Sigmoid colon (tissue), 7 donors: ENCODE measurements around the gene EMD. TPM values are rescaled to one million over a fixed set of nuclear protein-coding genes. Genes with fewer than 3 reads are reported as not detected.
A peak's percentile ranks its signal among the peaks of the same experiment; 100 is the strongest.

Experiments
- DNase-seq: peaks from one replicate; pipeline ENCODE4 v3.0.0-alpha.2; 2019
- H3K27ac ChIP-seq, 4 donors: fragments of 200-600 bp; sonication (generic); one replicate each; pipeline ENCODE4 v1.5.1; 2016 to 2019; ENCODE audit warnings: mild to moderate bottlenecking in 1 of 4
- H3K27me3 ChIP-seq, 3 donors: fragments of 200-600 bp; sonication (generic); one replicate each; pipeline ENCODE4 v1.5.1; 2019; ENCODE audit warnings: mild to moderate bottlenecking in 1 of 3
- H3K36me3 ChIP-seq, 4 donors: fragments of 200-600 bp; sonication (generic); one replicate each; pipeline ENCODE4 v1.5.1; 2016 to 2019
- H3K4me1 ChIP-seq, 4 donors: fragments of 200-600 bp; sonication (generic); one replicate each; pipeline ENCODE4 v1.5.1; 2017 to 2019
- H3K4me3 ChIP-seq, 4 donors: fragments of 200-600 bp; sonication (generic); one replicate each; pipeline ENCODE4 v1.5.1; 2017 to 2019; ENCODE audit warnings: mild to moderate bottlenecking in 2 of 4, moderate library complexity in 1 of 4
- H3K9me3 ChIP-seq, 4 donors: fragments of 200-600 bp in 3 of 4; sonication (generic) in 3 of 4; one replicate each; pipeline versions ENCODE4 v1.5.1 to v1.6.1; 2013 to 2019
- EP300 ChIP-seq, 4 donors: sonication (generic); formaldehyde crosslinking; IDR thresholded peaks; one replicate each; pipeline ENCODE4 v1.6.1; 2017; ENCODE audit warnings: antibody characterized with exemption in 4 of 4
- POLR2A ChIP-seq, 2 donors: fragments of 450-650 bp; IDR thresholded peaks; one replicate each; pipeline ENCODE4 v1.6.1; 2016; ENCODE audit warnings: antibody characterized with exemption in 2 of 2, mild to moderate bottlenecking in 2 of 2, moderate library complexity in 2 of 2
- POLR2AphosphoS5 ChIP-seq, 4 donors: sonication (generic); formaldehyde crosslinking; IDR thresholded peaks; one replicate each; pipeline ENCODE4 v1.6.1; 2017; ENCODE audit warnings: antibody characterized with exemption in 4 of 4
- WGBS, 2 donors: extraction: QIAGEN DNeasy Blood & Tissue Kit; methylation state at CpG; one replicate each; pipeline ENCODE4 v1.1.7; 2013; 5-methylcytosine and 5-hydroxymethylcytosine counted together
- intact Hi-C: fragments of 100-400 bp; cut with DNase I; formaldehyde crosslinking; loops from one replicate; pipeline ENCODE4 v1.15.1; 2023
- polyA plus RNA-seq, 3 donors: library from polyadenylated mRNA; stranded (reverse); fragments of 200-250 nt; gene quantifications; one replicate each; pipeline ENCODE4 v1.2.3, GENCODE V29; 2013
- total RNA-seq, 4 donors: library from RNA; depleted of rRNA; stranded (reverse); fragments of >200 nt; gene quantifications; one replicate each; pipeline ENCODE4 v1.1.0, GENCODE V29; 2016
- TF ChIP-seq, protein P1 (sequence below), 4 experiments: fragments of 450-650 bp in 3 of 4; fragments of 200-600 bp in 1 of 4; IDR thresholded peaks; one replicate each; pipeline ENCODE4 v1.5.1; 2016 to 2019; ENCODE audit warnings: antibody characterized with exemption in 4 of 4, mild to moderate bottlenecking in 3 of 4, moderate library complexity in 2 of 4
- donor health status: healthy with polysubstance abuse.
- donor health status: Bipolar disorder and iron deficiency.
- donor health status: healthy.

The EMD gene
- total and polyA plus RNA-seq, 7 donors = 40.7 to 87.9 (median 46.0) TPM

DNA sequence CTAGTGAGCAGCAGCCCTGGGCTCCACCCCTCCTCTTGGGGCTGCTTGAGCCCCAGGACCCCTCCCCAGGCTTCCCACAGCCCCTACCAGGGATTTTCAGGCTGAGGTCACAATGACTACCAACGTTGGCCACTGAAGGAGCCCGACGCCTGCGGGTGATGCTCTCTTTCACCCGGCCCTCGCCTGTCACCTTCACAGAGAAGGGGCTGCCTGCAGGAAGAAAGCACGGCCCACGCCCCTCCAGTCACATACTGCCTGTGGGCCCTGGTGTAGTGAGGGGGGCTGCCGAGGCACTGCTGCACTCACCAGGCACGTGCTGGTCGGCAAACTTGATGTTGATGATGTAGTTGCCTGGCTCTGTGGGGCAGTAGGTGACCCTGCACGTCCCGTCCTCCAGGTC, 26.6 kb upstream of the EMD start:
- peaks cover 57 to 90% (median 70%) of the 10 kb centered on the region in 4 donors for H3K36me3 ChIP-seq
- H3K27ac ChIP-seq = peak overlapping the region; percentile 67 to 99 (median 98)
- no peak overlapping the region for H3K4me3 ChIP-seq
- H3K4me1 ChIP-seq = peaks cover 0 to 8% (median 3%) of the 10 kb centered on the region in 4 donors
- no peaks in the 10 kb centered on the region for H3K27me3 ChIP-seq
- TF ChIP-seq POLR2AphosphoS5 (IDR thresholded peaks at IDR 0.05) = peak in 1 of 4 donors; percentile 3
- no peak for TF ChIP-seq EP300 (IDR thresholded peaks at IDR 0.05)
- no peak for TF ChIP-seq POLR2A (IDR thresholded peaks at IDR 0.05)
- WGBS, 2 donors = 90 to 92% methylated on average over 13 of the region's 13 CpGs
- DNase-seq = no peak
- intact Hi-C loops = no loop called here
- no peaks in the 10 kb centered on the region for H3K9me3 ChIP-seq

DNA sequence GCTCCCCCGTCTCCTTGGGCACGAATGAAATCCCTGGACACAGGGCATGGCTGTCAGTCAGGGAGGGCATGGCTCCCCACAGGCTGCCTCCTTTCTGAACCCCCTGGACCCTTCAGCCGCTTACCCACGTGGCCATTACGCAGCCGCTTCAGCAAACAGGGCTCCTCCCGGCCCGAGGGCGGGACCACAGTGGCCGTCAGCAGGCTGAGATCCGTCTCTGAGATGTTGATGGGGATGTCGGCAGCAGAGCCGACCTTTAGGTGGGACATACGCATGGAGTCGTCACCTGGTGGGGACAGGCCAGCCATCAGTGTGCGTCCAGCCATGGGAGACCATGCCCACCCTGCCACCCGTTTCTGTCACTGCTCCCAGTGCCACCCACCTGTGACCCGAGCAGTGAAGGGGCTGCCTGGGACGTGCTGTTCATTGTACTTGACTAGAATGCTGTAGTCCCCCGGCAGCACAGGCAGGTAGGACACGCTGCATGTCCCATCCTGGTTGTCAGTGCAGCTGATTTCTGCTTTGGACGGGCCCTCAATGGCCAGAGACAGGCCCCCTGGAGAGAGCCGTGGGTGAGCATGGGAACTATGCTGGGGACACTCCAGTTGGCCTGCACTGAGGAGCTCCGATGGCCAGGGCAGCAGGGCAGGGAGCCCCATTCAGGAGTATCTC, 25.8 kb upstream of the EMD start:
- TF ChIP-seq EP300 (IDR thresholded peaks at IDR 0.05) (no peak), POLR2AphosphoS5 (IDR thresholded peaks at IDR 0.05) (peak; percentile 6 to 62 (median 53)), POLR2A (IDR thresholded peaks at IDR 0.05) (no peak)
- TF ChIP-seq, protein P1, sequence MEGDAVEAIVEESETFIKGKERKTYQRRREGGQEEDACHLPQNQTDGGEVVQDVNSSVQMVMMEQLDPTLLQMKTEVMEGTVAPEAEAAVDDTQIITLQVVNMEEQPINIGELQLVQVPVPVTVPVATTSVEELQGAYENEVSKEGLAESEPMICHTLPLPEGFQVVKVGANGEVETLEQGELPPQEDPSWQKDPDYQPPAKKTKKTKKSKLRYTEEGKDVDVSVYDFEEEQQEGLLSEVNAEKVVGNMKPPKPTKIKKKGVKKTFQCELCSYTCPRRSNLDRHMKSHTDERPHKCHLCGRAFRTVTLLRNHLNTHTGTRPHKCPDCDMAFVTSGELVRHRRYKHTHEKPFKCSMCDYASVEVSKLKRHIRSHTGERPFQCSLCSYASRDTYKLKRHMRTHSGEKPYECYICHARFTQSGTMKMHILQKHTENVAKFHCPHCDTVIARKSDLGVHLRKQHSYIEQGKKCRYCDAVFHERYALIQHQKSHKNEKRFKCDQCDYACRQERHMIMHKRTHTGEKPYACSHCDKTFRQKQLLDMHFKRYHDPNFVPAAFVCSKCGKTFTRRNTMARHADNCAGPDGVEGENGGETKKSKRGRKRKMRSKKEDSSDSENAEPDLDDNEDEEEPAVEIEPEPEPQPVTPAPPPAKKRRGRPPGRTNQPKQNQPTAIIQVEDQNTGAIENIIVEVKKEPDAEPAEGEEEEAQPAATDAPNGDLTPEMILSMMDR (IDR thresholded peaks at IDR 0.05) = no peak
- H3K4me3 ChIP-seq = no peak overlapping the region
- H3K27me3 ChIP-seq = no peaks in the 10 kb centered on the region
- no peaks in the 10 kb centered on the region for H3K9me3 ChIP-seq
- peak; percentile 63 for DNase-seq
- H3K4me1 ChIP-seq = peaks cover 0 to 9% (median 4%) of the 10 kb centered on the region in 4 donors
- 92 to 93% methylated on average over 24 of the region's 24 CpGs for WGBS, 2 donors
- peaks cover 65 to 98% (median 78%) of the 10 kb centered on the region in 4 donors for H3K36me3 ChIP-seq
- intact Hi-C loops = no loop called here
- peak overlapping the region; percentile 67 to 99 (median 98) for H3K27ac ChIP-seq

DNA sequence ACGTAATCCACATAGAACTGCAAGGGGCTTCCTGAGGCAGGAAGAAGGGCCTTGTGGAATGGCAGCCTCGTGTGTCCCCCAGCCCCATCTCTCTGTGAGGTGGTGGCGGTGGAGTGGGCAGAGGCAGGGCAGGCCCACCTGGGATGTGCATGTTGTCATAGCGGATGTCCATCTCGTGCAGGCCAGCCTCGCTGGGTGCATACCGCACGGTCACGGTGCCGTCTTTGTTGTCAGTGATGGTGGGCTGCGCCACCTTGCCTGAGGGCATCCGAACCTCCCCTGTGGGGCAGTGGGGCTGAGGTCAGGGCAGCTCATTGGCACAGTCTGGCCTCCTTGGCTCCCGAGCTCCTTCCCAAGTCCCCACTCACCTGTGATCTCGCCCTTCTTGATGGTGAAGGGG, 25.1 kb upstream of the EMD start:
- Histone ChIP-seq H3K4me1 (peaks cover 0 to 16% (median 7%) of the 10 kb centered on the region in 4 donors), H3K36me3 (peaks cover 64 to 99% (median 82%) of the 10 kb centered on the region in 4 donors), H3K9me3 (no peaks in the 10 kb centered on the region), H3K27me3 (no peaks in the 10 kb centered on the region), H3K4me3 (no peak overlapping the region), H3K27ac (peak overlapping the region; percentile 67 to 99 (median 98))
- peak; percentile 70 for DNase-seq
- intact Hi-C loops = no loop called here
- TF ChIP-seq EP300 (IDR thresholded peaks at IDR 0.05) (no peak), POLR2A (IDR thresholded peaks at IDR 0.05) (no peak), POLR2AphosphoS5 (IDR thresholded peaks at IDR 0.05) (peak in 2 of 4 donors; percentile 31 to 72)
- TF ChIP-seq, protein P1 (IDR thresholded peaks at IDR 0.05) = no peak
- WGBS, 2 donors = 89 to 92% methylated on average over 14 of the region's 14 CpGs

DNA sequence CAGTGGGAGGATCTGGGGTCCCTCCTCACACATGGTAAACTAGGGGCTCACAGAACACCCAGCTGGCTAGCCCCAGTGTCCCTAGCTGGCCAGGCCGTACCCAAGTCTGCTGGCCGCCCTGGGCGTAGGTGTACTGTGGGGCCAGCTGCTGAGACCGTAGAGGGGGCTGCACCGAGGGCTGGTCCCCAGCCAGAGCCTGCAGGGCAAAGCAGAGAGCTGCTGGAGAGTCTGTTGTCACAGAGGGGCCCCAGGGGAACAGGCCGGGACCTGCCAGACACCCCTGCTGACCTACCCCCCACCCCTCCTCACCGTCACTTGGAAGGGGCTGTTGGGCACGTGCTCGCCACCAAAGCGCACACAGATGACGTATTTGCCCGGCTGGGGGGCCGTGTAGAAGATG, 24.6 kb upstream of the EMD start:
- H3K9me3 ChIP-seq = no peaks in the 10 kb centered on the region
- H3K27me3 ChIP-seq = no peaks in the 10 kb centered on the region
- intact Hi-C loops = no loop called here
- no peak for DNase-seq
- peak overlapping the region; percentile 67 to 99 (median 98) for H3K27ac ChIP-seq
- TF ChIP-seq POLR2A (IDR thresholded peaks at IDR 0.05) (no peak), EP300 (IDR thresholded peaks at IDR 0.05) (no peak), POLR2AphosphoS5 (IDR thresholded peaks at IDR 0.05) (peak in 1 of 4 donors; percentile 48)
- TF ChIP-seq, protein P1 (IDR thresholded peaks at IDR 0.05) = no peak
- 89 to 94% methylated on average over 13 of the region's 13 CpGs for WGBS, 2 donors
- peaks cover 0 to 20% (median 9%) of the 10 kb centered on the region in 4 donors for H3K4me1 ChIP-seq
- H3K36me3 ChIP-seq = peaks cover 64 to 99% (median 84%) of the 10 kb centered on the region in 4 donors
- H3K4me3 ChIP-seq = no peak overlapping the region

DNA sequence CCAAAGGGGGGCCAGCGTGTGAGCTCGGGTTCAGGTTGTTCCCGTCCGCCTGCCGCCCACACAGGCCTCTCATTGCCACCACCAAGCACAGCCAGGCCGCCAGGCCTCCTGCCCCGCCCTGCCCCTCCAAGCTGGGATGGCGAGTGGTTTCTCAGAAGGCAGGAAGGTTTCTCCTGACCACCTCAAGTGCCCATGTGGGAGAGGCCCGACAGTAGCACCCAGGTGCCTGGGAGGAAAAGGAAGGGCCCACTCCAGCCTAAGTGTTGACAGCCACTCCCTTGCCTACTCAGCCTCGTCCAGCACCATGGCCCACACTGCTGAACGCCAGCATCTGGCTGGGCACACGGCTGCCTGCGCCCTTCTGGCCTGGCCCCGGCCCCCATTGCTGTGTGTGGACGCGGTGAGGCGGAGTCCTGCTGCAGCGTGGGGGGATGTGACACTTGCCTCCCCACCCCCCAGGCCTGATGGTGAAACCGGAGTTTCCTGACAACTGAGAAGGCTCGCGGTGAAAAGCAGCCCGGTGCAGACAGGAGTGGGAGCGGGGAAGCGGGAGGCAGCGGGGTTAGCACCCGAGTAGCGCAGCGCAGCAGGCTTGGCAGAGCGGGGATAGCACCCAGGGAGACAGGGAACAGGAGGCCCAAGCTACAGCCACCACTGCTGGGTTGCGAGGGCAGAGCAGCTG, 23.9 kb upstream of the EMD start:
- Histone ChIP-seq H3K27me3 (no peaks in the 10 kb centered on the region), H3K4me1 (peaks cover 0 to 27% (median 13%) of the 10 kb centered on the region in 4 donors), H3K36me3 (peaks cover 65 to 99% (median 85%) of the 10 kb centered on the region in 4 donors), H3K4me3 (no peak overlapping the region), H3K9me3 (no peaks in the 10 kb centered on the region), H3K27ac (peak overlapping the region; percentile 67 to 99 (median 98))
- intact Hi-C loops = no loop called here
- 85% methylated on average over 30 of the region's 30 CpGs for WGBS, 2 donors
- no peak for TF ChIP-seq EP300 (IDR thresholded peaks at IDR 0.05)
- TF ChIP-seq POLR2AphosphoS5 (IDR thresholded peaks at IDR 0.05) = peak in 1 of 4 donors; percentile 22
- TF ChIP-seq, protein P1 (IDR thresholded peaks at IDR 0.05) = no peak
- DNase-seq = no peak
